ENCODE measurements around the gene CACNA2D3.

Gene CACNA2D3

GRCh38 chr3:54844211-54844610, 721.9 kb downstream of the CACNA2D3 start:
- H3K27me3 ChIP-seq (ENCODE audit: control insufficient read depth, insufficient read depth, low read length), result no peaks in the 10 kb centered on the region
- no peak overlapping the region for H3K4me3 ChIP-seq (ENCODE audit: low read depth, low read length)
- no peaks in the 10 kb centered on the region for H3K4me1 ChIP-seq (ENCODE audit: control insufficient read depth, insufficient read depth, low read length)
- no peaks in the 10 kb centered on the region for H3K36me3 ChIP-seq (ENCODE audit: control insufficient read depth, insufficient read depth, low read length)
- no peak overlapping the region for H3K27ac ChIP-seq (ENCODE audit: low read depth, low read length)
- no peaks in the 10 kb centered on the region for H3K9me3 ChIP-seq (ENCODE audit: control insufficient read depth, insufficient read depth, low read length)
- no peak overlapping the region for H3K9ac ChIP-seq (ENCODE audit: low read depth, low read length)

GRCh38 chr3:54845011-54845410, 722.7 kb downstream of the CACNA2D3 start:
- Histone ChIP-seq H3K36me3 (ENCODE audit: control insufficient read depth, insufficient read depth, low read length) (no peaks in the 10 kb centered on the region), H3K27me3 (ENCODE audit: control insufficient read depth, insufficient read depth, low read length) (no peaks in the 10 kb centered on the region), H3K27ac (ENCODE audit: low read depth, low read length) (no peak overlapping the region), H3K4me3 (ENCODE audit: low read depth, low read length) (no peak overlapping the region), H3K4me1 (ENCODE audit: control insufficient read depth, insufficient read depth, low read length) (no peaks in the 10 kb centered on the region), H3K9me3 (ENCODE audit: control insufficient read depth, insufficient read depth, low read length) (no peaks in the 10 kb centered on the region), H3K9ac (ENCODE audit: low read depth, low read length) (no peak overlapping the region)

- H3K36me3 ChIP-seq (ENCODE audit: control insufficient read depth, insufficient read depth, low read length), result no peaks in the 10 kb centered on the region
- H3K4me3 ChIP-seq (ENCODE audit: low read depth, low read length), result no peak overlapping the region
- H3K9ac ChIP-seq (ENCODE audit: low read depth, low read length), result no peak overlapping the region
- no peak overlapping the region for H3K27ac ChIP-seq (ENCODE audit: low read depth, low read length)
- no peaks in the 10 kb centered on the region for H3K4me1 ChIP-seq (ENCODE audit: control insufficient read depth, insufficient read depth, low read length)
- H3K9me3 ChIP-seq (ENCODE audit: control insufficient read depth, insufficient read depth, low read length), result no peaks in the 10 kb centered on the region
- H3K27me3 ChIP-seq (ENCODE audit: control insufficient read depth, insufficient read depth, low read length), result no peaks in the 10 kb centered on the region
Observed at GRCh38 chr3:54845551-54845950, 723.2 kb downstream of the CACNA2D3 start.

GRCh38 chr3:54846119-54846518, 723.8 kb downstream of the CACNA2D3 start:
- H3K36me3 ChIP-seq (ENCODE audit: control insufficient read depth, insufficient read depth, low read length), result no peaks in the 10 kb centered on the region
- H3K9ac ChIP-seq (ENCODE audit: low read depth, low read length), result no peak overlapping the region
- H3K4me1 ChIP-seq (ENCODE audit: control insufficient read depth, insufficient read depth, low read length), result no peaks in the 10 kb centered on the region
- no peak overlapping the region for H3K4me3 ChIP-seq (ENCODE audit: low read depth, low read length)
- H3K9me3 ChIP-seq (ENCODE audit: control insufficient read depth, insufficient read depth, low read length), result no peaks in the 10 kb centered on the region
- H3K27ac ChIP-seq (ENCODE audit: low read depth, low read length), result no peak overlapping the region
- H3K27me3 ChIP-seq (ENCODE audit: control insufficient read depth, insufficient read depth, low read length), result no peaks in the 10 kb centered on the region

GRCh38 chr3:54847361-54847760, 725.0 kb downstream of the CACNA2D3 start:
- H3K9ac ChIP-seq (ENCODE audit: low read depth, low read length), result no peak overlapping the region
- H3K27me3 ChIP-seq (ENCODE audit: control insufficient read depth, insufficient read depth, low read length), result no peaks in the 10 kb centered on the region
- H3K4me1 ChIP-seq (ENCODE audit: control insufficient read depth, insufficient read depth, low read length), result no peaks in the 10 kb centered on the region
- H3K36me3 ChIP-seq (ENCODE audit: control insufficient read depth, insufficient read depth, low read length), result no peaks in the 10 kb centered on the region
- H3K27ac ChIP-seq (ENCODE audit: low read depth, low read length), result no peak overlapping the region
- H3K4me3 ChIP-seq (ENCODE audit: low read depth, low read length), result no peak overlapping the region
- H3K9me3 ChIP-seq (ENCODE audit: control insufficient read depth, insufficient read depth, low read length), result no peaks in the 10 kb centered on the region

GRCh38 chr3:54849360-54849759, 727.0 kb downstream of the CACNA2D3 start:
- Histone ChIP-seq H3K27ac (ENCODE audit: low read depth, low read length) (no peak overlapping the region), H3K9ac (ENCODE audit: low read depth, low read length) (no peak overlapping the region), H3K4me1 (ENCODE audit: control insufficient read depth, insufficient read depth, low read length) (no peaks in the 10 kb centered on the region), H3K27me3 (ENCODE audit: control insufficient read depth, insufficient read depth, low read length) (no peaks in the 10 kb centered on the region), H3K9me3 (ENCODE audit: control insufficient read depth, insufficient read depth, low read length) (no peaks in the 10 kb centered on the region), H3K4me3 (ENCODE audit: low read depth, low read length) (no peak overlapping the region), H3K36me3 (ENCODE audit: control insufficient read depth, insufficient read depth, low read length) (no peaks in the 10 kb centered on the region)

- no peak overlapping the region for H3K27ac ChIP-seq (ENCODE audit: low read depth, low read length)
- no peak overlapping the region for H3K4me3 ChIP-seq (ENCODE audit: low read depth, low read length)
Observed at GRCh38 chr3:54850484-54851018, 728.2 kb downstream of the CACNA2D3 start.

GRCh38 chr3:54853573-54854404, 731.4 kb downstream of the CACNA2D3 start:
- no peaks in the 10 kb centered on the region for H3K27me3 ChIP-seq (ENCODE audit: control insufficient read depth, insufficient read depth, low read length)
- H3K36me3 ChIP-seq (ENCODE audit: control insufficient read depth, insufficient read depth, low read length), result no peaks in the 10 kb centered on the region
- H3K9ac ChIP-seq (ENCODE audit: low read depth, low read length), result no peak overlapping the region
- no peak overlapping the region for H3K4me3 ChIP-seq (ENCODE audit: low read depth, low read length)
- no peak overlapping the region for H3K27ac ChIP-seq (ENCODE audit: low read depth, low read length)
- H3K9me3 ChIP-seq (ENCODE audit: control insufficient read depth, insufficient read depth, low read length), result no peaks in the 10 kb centered on the region
- H3K4me1 ChIP-seq (ENCODE audit: control insufficient read depth, insufficient read depth, low read length), result peaks cover 15% of the 10 kb centered on the region

More at GRCh38 chr3:54850484-54851018, 728.2 kb downstream of the CACNA2D3 start:
- no peaks in the 10 kb centered on the region for H3K4me1 ChIP-seq (ENCODE audit: control insufficient read depth, insufficient read depth, low read length)
- no peaks in the 10 kb centered on the region for H3K27me3 ChIP-seq (ENCODE audit: control insufficient read depth, insufficient read depth, low read length)
- H3K9me3 ChIP-seq (ENCODE audit: control insufficient read depth, insufficient read depth, low read length), result no peaks in the 10 kb centered on the region
- H3K36me3 ChIP-seq (ENCODE audit: control insufficient read depth, insufficient read depth, low read length), result no peaks in the 10 kb centered on the region
- no peak overlapping the region for H3K9ac ChIP-seq (ENCODE audit: low read depth, low read length)

GRCh38 chr3:54856271-54856670, 733.9 kb downstream of the CACNA2D3 start:
- no peak overlapping the region for H3K4me3 ChIP-seq (ENCODE audit: low read depth, low read length)
- H3K36me3 ChIP-seq (ENCODE audit: control insufficient read depth, insufficient read depth, low read length), result no peaks in the 10 kb centered on the region
- H3K4me1 ChIP-seq (ENCODE audit: control insufficient read depth, insufficient read depth, low read length), result peaks cover 17% of the 10 kb centered on the region
- no peak overlapping the region for H3K27ac ChIP-seq (ENCODE audit: low read depth, low read length)
- H3K9ac ChIP-seq (ENCODE audit: low read depth, low read length), result no peak overlapping the region
- H3K27me3 ChIP-seq (ENCODE audit: control insufficient read depth, insufficient read depth, low read length), result no peaks in the 10 kb centered on the region
- no peaks in the 10 kb centered on the region for H3K9me3 ChIP-seq (ENCODE audit: control insufficient read depth, insufficient read depth, low read length)

- no peak overlapping the region for H3K9ac ChIP-seq (ENCODE audit: low read depth, low read length)
- no peaks in the 10 kb centered on the region for H3K27me3 ChIP-seq (ENCODE audit: control insufficient read depth, insufficient read depth, low read length)
- no peaks in the 10 kb centered on the region for H3K36me3 ChIP-seq (ENCODE audit: control insufficient read depth, insufficient read depth, low read length)
- H3K4me3 ChIP-seq (ENCODE audit: low read depth, low read length), result no peak overlapping the region
- no peak overlapping the region for H3K27ac ChIP-seq (ENCODE audit: low read depth, low read length)
- H3K9me3 ChIP-seq (ENCODE audit: control insufficient read depth, insufficient read depth, low read length), result no peaks in the 10 kb centered on the region
- H3K4me1 ChIP-seq (ENCODE audit: control insufficient read depth, insufficient read depth, low read length), result peaks cover 20% of the 10 kb centered on the region
Observed at GRCh38 chr3:54857343-54857742, 735.0 kb downstream of the CACNA2D3 start.

GRCh38 chr3:54858093-54858785, 735.9 kb downstream of the CACNA2D3 start:
- no peak overlapping the region for H3K9ac ChIP-seq (ENCODE audit: low read depth, low read length)
- H3K4me1 ChIP-seq (ENCODE audit: control insufficient read depth, insufficient read depth, low read length), result peaks cover 22% of the 10 kb centered on the region
- no peaks in the 10 kb centered on the region for H3K36me3 ChIP-seq (ENCODE audit: control insufficient read depth, insufficient read depth, low read length)
- H3K4me3 ChIP-seq (ENCODE audit: low read depth, low read length), result no peak overlapping the region
- H3K9me3 ChIP-seq (ENCODE audit: control insufficient read depth, insufficient read depth, low read length), result no peaks in the 10 kb centered on the region
- H3K27me3 ChIP-seq (ENCODE audit: control insufficient read depth, insufficient read depth, low read length), result no peaks in the 10 kb centered on the region
- H3K27ac ChIP-seq (ENCODE audit: low read depth, low read length), result no peak overlapping the region
